Upper lobe of left lung (tissue), 6 donors: ENCODE measurements around the gene COPS6. TPM values are rescaled to one million over a fixed set of nuclear protein-coding genes. Genes with fewer than 3 reads are reported as not detected.

Experiments used
- ATAC-seq, 2 donors: fragments of 200-7000 bp; cut with Tn5 transposase; one replicate each; pipeline ENCODE4 v1.9.1; 2022; ENCODE audit warnings: mild to moderate bottlenecking in 2 of 2, moderate library complexity in 2 of 2; ENCODE audit not compliant: low FRiP score in 2 of 2
- DNase-seq, 2 donors: peaks; one replicate each; pipeline ENCODE4 v3.0.0-alpha.2; 2019 to 2020
- H3K27ac ChIP-seq, 4 donors: fragments of 200-600 bp; sonication (generic); one replicate each; pipeline ENCODE4 v1.5.1; 2016 to 2019
- H3K27me3 ChIP-seq, 4 donors: fragments of 200-600 bp; sonication (generic); one replicate each; pipeline ENCODE4 v1.5.1; 2017 to 2019
- H3K36me3 ChIP-seq, 4 donors: fragments of 200-600 bp; sonication (generic); one replicate each; pipeline ENCODE4 v1.5.1; 2016 to 2019
- H3K4me1 ChIP-seq, 4 donors: fragments of 200-600 bp; sonication (generic); one replicate each; pipeline ENCODE4 v1.5.1; 2018 to 2019
- H3K4me3 ChIP-seq, 4 donors: fragments of 200-600 bp; sonication (generic); one replicate each; pipeline ENCODE4 v1.5.1; 2017 to 2019; ENCODE audit warnings: mild to moderate bottlenecking in 2 of 4, moderate library complexity in 1 of 4
- H3K9me3 ChIP-seq, 4 donors: fragments of 200-600 bp; sonication (generic); one replicate each; pipeline ENCODE4 v1.5.1; 2018 to 2019
- EP300 ChIP-seq, 4 donors: sonication (generic); formaldehyde crosslinking; IDR thresholded peaks; one replicate each; pipeline ENCODE4 v1.5.1; 2017; ENCODE audit warnings: antibody characterized with exemption in 4 of 4, control low read depth in 2 of 4
- POLR2A ChIP-seq, 4 donors: fragments of 450-650 bp; IDR thresholded peaks; one replicate each; pipeline ENCODE4 v1.5.1; 2016 to 2017; ENCODE audit warnings: antibody characterized with exemption in 4 of 4, mild to moderate bottlenecking in 2 of 4
- POLR2AphosphoS5 ChIP-seq, 2 donors: sonication (generic); formaldehyde crosslinking; IDR thresholded peaks; one replicate each; pipeline ENCODE4 v1.5.1; 2017; ENCODE audit warnings: antibody characterized with exemption in 2 of 2
- WGBS, 2 donors: methylation state at CpG; one replicate each; pipeline ENCODE4 v1.1.5; 2017 to 2018; 5-methylcytosine and 5-hydroxymethylcytosine counted together
- small RNA-seq, 4 donors: library from RNA; depleted of rRNA; stranded (forward); fragments of <200 nt; gene quantifications; one replicate each; pipeline ENCODE3, GENCODE V24; 2016
- total RNA-seq, 6 donors: library from RNA; depleted of rRNA in 4 of 6; stranded (reverse); fragments of >200 nt in 4 of 6; gene quantifications; one replicate each; pipeline versions ENCODE4 v1.1.0 to v1.2.1, GENCODE V29; 2016 to 2021
- TF ChIP-seq, protein P1 (sequence below), 6 experiments: fragments of 450-650 bp in 4 of 6; fragments of 200-600 bp in 2 of 6; sonication (generic) in 2 of 6; IDR thresholded peaks; one replicate each; pipeline ENCODE4 v1.5.1; 2016 to 2019; ENCODE audit warnings: antibody characterized with exemption in 6 of 6
- donor health status: DM: no; HTN: no; CAD: no; lungs with moderate emphysema.
- donor health status: DM: no; HTN: yes; CAD: no; lungs with severe emphysema.

COPS6 gene
- total RNA-seq, 6 donors from 2014 or later = 23.4 to 217 (median 53.9) TPM

DNA sequence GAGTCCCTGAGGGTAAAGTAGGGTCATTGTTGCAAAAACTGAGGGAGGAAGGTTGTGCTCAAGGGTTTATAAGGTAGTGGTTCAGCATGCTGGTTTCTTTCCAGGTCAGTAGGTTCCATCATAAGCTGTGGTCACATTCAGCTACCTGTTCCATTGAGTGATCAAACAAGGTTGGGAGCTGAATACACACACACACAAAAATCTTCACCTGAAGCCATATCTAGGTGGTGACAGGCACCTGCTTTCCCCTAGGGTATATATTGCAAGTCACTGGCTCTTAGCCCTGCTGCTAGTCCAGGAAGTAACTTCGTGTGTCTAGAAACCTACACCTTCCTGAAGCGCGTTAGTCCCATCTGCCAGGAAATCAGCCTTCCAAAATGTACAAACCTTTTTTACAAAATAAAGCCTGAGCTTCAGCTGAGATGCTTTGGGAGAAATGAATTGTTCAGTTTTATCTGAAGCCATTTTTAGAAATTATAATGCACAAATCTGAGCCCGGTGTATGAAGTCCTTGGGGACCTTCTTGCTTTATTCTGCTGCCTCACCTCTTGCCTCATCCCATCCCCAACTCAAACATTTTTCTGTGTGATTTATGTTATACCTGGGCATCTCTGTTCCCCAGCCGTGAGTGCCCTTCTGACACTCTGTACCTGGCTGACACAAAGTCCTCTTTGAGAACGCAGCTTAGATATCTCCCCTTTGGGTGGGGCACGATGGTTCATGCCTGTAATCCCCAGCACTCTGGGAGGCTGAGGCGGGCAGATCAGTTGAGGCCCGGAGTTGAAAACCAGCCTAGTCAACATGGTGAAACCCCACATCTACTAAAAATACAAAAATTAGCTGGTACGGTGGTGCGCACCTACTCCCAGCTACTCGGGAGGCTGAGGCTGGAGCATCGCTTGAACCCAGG lies 49.3 kb downstream of the COPS6 start:
- H3K4me3 ChIP-seq = no peak overlapping the region
- 71 to 74% methylated on average over 13 of the region's 13 CpGs for WGBS, 2 donors
- H3K36me3 ChIP-seq = no peaks in the 10 kb centered on the region
- no peaks in the 10 kb centered on the region for H3K9me3 ChIP-seq
- DNase-seq (no peak), ATAC-seq (no peak)
- H3K27ac ChIP-seq = no peak overlapping the region
- H3K4me1 ChIP-seq = no peaks in the 10 kb centered on the region
- no peaks in the 10 kb centered on the region for H3K27me3 ChIP-seq
- no peak for TF ChIP-seq POLR2AphosphoS5 (IDR thresholded peaks at IDR 0.05)
- TF ChIP-seq POLR2A (IDR thresholded peaks at IDR 0.05) = no peak
- TF ChIP-seq EP300 (IDR thresholded peaks at IDR 0.05) = no peak
- TF ChIP-seq, protein P1, sequence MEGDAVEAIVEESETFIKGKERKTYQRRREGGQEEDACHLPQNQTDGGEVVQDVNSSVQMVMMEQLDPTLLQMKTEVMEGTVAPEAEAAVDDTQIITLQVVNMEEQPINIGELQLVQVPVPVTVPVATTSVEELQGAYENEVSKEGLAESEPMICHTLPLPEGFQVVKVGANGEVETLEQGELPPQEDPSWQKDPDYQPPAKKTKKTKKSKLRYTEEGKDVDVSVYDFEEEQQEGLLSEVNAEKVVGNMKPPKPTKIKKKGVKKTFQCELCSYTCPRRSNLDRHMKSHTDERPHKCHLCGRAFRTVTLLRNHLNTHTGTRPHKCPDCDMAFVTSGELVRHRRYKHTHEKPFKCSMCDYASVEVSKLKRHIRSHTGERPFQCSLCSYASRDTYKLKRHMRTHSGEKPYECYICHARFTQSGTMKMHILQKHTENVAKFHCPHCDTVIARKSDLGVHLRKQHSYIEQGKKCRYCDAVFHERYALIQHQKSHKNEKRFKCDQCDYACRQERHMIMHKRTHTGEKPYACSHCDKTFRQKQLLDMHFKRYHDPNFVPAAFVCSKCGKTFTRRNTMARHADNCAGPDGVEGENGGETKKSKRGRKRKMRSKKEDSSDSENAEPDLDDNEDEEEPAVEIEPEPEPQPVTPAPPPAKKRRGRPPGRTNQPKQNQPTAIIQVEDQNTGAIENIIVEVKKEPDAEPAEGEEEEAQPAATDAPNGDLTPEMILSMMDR (IDR thresholded peaks at IDR 0.05) = no peak

DNA sequence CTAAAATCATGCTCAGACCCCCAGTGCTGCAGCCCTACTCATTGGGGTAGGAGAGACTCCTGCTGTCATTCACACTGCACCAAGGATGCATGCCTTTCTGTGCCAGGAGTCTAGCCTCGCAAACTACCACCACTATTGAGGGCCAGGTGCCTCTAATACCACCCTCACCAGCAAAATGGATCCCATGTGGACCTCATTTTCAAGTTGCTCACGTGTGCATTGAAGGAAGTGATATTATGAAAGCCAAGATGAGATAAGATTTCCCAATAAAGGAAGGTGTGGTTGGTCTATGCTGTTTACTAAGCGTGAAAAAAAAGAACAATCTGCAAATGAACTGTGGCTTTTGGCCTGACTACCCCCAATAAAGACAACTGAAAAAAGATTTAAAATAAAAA lies 52.8 kb downstream of the COPS6 start:
- no peak for TF ChIP-seq POLR2A (IDR thresholded peaks at IDR 0.05)
- no peak for TF ChIP-seq POLR2AphosphoS5 (IDR thresholded peaks at IDR 0.05)
- Histone ChIP-seq H3K27me3 (no peaks in the 10 kb centered on the region), H3K36me3 (no peaks in the 10 kb centered on the region), H3K9me3 (no peaks in the 10 kb centered on the region), H3K4me3 (no peak overlapping the region), H3K27ac (peak overlapping the region in 1 of 4 donors; percentile 43), H3K4me1 (no peaks in the 10 kb centered on the region)
- ATAC-seq = no peak
- WGBS, 2 donors = 43 to 62% methylated on average over 3 of the region's 3 CpGs
- no peak for DNase-seq

Small RNA genes within 50 kb of the gene (small RNA-seq; reads per million reads assigned to genes)
- gene MIR106B (69.5 to 148 (median 89.1) reads per million in 4 donors), gene MIR25 (1,174 to 2,287 (median 1,779) reads per million in 4 donors), gene MIR93 (110 to 234 (median 140) reads per million in 4 donors)

Other genes starting within 250 kb of the COPS6 start
- gene OR2AE1, start 211.9 kb upstream of the COPS6 start, total RNA-seq = under 1 TPM in 2 of 6 donors, not detected in 4; 0.59 to 0.67 TPM
- gene TRIM4, start 169.4 kb upstream of the COPS6 start, total RNA-seq = 100 to 1,000 TPM in 1 of 6 donors, 10 to 100 TPM in 5; 31.2 to 107 (median 42.1) TPM
- 1 to 10 TPM in 1 of 6 donors, under 1 TPM in 2, not detected in 3; 0.24 to 3.1 (median 0.31) TPM for gene GJC3, start 159.3 kb upstream of the COPS6 start, total RNA-seq
- 10 to 100 TPM in 5 of 6 donors, 1 to 10 TPM in 1; 2.3 to 35.6 (median 28.8) TPM for gene AZGP1, start 112.9 kb upstream of the COPS6 start, total RNA-seq
- gene ZKSCAN1, start 73.4 kb upstream of the COPS6 start, total RNA-seq = 10 to 100 TPM; 19.3 to 50.4 (median 36.9) TPM
- gene ZSCAN21, start 39.2 kb upstream of the COPS6 start, total RNA-seq = 10 to 100 TPM in 4 of 6 donors, 1 to 10 TPM in 2; 8.6 to 17.8 (median 10.8) TPM
- gene ZNF3, start 7.2 kb upstream of the COPS6 start, total RNA-seq = 10 to 100 TPM; 18.4 to 50.3 (median 22.8) TPM
- gene MCM7, start 12.4 kb downstream of the COPS6 start, total RNA-seq = 10 to 100 TPM; 29.3 to 78.6 (median 44.1) TPM
- gene AP4M1, start 12.7 kb downstream of the COPS6 start, total RNA-seq = 100 to 1,000 TPM in 1 of 6 donors, 10 to 100 TPM in 5; 17.3 to 142 (median 19.4) TPM
- gene TAF6, start 30.4 kb downstream of the COPS6 start, total RNA-seq = 10 to 100 TPM; 33.4 to 76.5 (median 53.0) TPM
- gene CNPY4, start 30.7 kb downstream of the COPS6 start, total RNA-seq = 10 to 100 TPM in 2 of 6 donors, 1 to 10 TPM in 4; 2.9 to 14.6 (median 6.5) TPM
- gene MBLAC1, start 38.0 kb downstream of the COPS6 start, total RNA-seq = 10 to 100 TPM in 1 of 6 donors, 1 to 10 TPM in 5; 1.0 to 11.4 (median 3.3) TPM
- 100 to 1,000 TPM; 111 to 223 (median 148) TPM for gene LAMTOR4, start 59.9 kb downstream of the COPS6 start, total RNA-seq
- gene TRAPPC14, start 69.8 kb downstream of the COPS6 start, total RNA-seq = 100 to 1,000 TPM in 1 of 6 donors, 10 to 100 TPM in 5; 12.6 to 108 (median 25.3) TPM
- gene GAL3ST4, start 79.6 kb downstream of the COPS6 start, total RNA-seq = 10 to 100 TPM in 1 of 6 donors, 1 to 10 TPM in 4, not detected in 1; 2.4 to 11.5 (median 5.2) TPM
- gene GPC2, start 88.4 kb downstream of the COPS6 start, total RNA-seq = 10 to 100 TPM in 1 of 6 donors, 1 to 10 TPM in 2, under 1 TPM in 3; 0.20 to 25.1 (median 0.96) TPM
- gene STAG3, start 88.9 kb downstream of the COPS6 start, total RNA-seq = 1 to 10 TPM in 5 of 6 donors, not detected in 1; 1.5 to 5.2 (median 2.8) TPM
- gene PVRIG, start 131.0 kb downstream of the COPS6 start, total RNA-seq = 1 to 10 TPM in 5 of 6 donors, under 1 TPM in 1; 0.63 to 6.3 (median 1.7) TPM
- gene SPDYE3, start 218.7 kb downstream of the COPS6 start, total RNA-seq = not detected